ENCODE measurements around the gene TBK1.

- no peak for TF ChIP-seq FOXP2 (optimal IDR thresholded peaks at IDR 0.05; ENCODE audit: borderline replicate concordance, extremely low read depth, extremely low read length, insufficient read depth)
- no peak for TF ChIP-seq REST (IDR thresholded peaks at IDR 0.05; ENCODE audit: insufficient read depth in 1 of 2, low read depth in 2 of 2, low read length in 2 of 2)
- no peak for TF ChIP-seq SIN3A (IDR thresholded peaks at IDR 0.05; ENCODE audit: borderline replicate concordance, insufficient read depth, low read length)
Observed at GRCh38 chr12:64411427-64411826, 40.5 kb upstream of the TBK1 start.
